ENCODE measurements around the gene SGIP1.

Gene SGIP1

DNA sequence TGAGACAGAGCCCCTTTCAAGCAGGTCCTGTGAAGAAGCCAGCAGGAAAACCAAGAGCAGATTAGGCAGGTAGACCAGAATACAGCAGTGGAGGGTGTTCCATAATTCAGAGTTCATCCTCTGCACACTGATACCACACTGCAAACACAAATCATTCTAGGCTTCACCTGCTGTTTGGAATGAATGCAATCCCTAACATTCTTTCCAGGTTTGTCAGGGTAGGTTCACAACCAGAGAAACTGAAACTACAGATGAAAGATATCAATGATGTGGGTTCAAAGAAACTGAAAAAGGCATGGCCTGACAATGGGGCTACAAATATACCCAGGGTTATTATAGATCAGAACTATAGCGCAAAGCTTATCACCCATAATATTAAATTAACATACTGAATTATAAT, 8.9 kb upstream of the SGIP1 start:
- FAIRE-seq: no peak

DNA sequence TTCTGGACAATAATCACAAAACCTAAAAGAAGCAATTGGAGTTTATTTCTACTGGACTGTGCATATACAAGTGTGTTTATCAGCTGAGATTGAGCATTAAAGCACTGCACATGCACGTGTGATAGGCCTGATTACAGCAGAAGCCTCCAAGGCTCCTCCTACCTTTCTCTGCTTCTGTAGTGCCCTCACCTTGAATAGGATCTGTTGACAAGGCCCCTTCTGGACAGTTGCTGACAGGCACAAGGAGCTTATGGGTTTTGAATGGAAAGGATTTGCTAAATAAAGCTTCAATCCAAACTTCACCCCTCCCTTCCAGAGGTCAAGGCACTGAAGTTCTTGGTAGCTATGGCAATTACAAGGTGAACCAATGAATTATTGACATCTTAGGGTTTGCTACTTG, 7.9 kb upstream of the SGIP1 start:
- FAIRE-seq: no peak

DNA sequence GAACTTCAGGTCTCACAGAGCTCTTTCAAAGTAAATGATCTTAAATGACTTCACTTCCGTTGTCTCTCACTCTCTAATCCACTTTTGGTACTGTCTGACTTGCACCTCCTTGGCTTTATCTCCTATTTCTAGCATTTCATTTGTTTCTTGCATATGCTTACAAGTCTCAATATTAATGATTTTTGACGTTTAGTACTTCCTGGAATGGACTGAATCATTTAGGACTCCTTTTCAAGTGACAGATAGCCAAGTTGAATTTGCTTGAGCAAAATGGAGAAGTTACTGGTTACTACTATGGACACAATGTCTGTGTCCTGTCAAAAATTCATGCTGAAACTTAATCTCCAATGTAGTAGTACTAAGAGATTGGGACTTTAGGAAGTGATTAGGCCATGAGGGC, 7.0 kb upstream of the SGIP1 start:
- no peak for FAIRE-seq

DNA sequence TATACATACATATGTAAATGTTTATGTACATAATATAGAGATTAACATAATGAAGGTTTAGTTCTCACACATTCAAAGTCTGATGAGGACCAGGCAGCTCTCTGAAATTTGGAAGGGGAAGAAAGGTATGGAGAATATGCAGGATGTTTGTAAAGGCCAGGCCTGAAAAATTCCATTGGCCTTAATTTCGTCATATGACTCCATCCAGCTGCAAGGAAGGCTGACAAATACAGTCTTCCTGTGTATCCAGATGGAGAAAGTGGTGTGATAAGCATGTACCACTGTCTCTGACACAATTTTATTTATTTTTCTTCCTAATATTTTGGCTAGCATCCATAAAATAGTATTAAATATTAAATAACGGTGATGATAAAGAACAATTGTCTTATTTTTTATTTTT, 6.3 kb upstream of the SGIP1 start:
- no peak for FAIRE-seq

- no peak for FAIRE-seq
These were observed 5.4 kb upstream of the SGIP1 start for GRCh38 chr1:66528580-66528979.

GRCh38 chr1:66532214-66532613, 1.7 kb upstream of the SGIP1 start:
- FAIRE-seq: no peak

DNA sequence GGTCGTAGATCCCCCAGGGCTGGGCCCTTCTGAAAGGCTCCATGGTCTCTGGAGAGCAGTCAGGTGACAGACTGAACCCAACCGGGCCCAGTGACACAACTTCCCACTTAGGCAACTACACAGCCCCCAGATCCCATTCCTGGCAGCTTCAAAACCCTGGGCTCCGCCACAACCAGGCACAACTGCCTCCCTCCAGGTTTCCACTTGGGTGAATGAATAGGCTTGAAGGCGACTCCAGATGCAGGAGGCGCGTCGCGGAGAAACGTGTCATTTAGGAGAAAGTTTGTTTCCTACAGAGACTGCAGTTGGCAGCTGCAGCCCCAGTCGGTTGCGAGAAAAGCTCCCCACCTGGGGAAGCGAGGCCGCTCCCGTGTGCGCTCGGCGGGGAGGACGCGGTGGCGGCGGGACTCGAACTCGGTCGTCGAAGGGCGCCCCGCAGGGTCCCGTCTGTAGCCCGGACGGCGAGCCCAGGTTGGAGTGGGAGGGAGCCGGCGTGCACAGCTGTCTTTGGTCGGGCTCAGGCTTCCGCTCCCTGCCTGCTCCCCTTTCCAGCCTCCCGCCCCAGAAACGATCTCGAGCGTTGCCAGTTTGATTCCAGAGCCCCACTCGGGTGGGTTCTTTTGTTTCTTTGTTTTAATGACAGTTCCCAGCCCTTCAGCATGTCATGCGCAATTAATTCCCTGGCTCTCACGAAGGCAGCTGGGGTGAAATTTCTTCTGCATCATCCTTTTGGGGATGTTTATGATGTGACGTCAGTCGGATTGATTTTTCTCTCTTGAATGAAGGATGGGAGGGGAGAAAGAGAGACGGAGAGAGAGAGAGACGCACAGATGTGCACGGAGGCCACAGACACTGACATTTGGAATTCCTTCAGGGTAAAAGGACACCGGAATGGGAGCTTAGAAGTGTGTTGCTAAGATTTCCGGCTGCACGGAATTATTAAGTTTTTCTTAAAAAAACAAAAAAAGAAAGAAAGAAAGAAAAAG, 862 bp upstream of the SGIP1 start:
- FAIRE-seq: no peak

DNA sequence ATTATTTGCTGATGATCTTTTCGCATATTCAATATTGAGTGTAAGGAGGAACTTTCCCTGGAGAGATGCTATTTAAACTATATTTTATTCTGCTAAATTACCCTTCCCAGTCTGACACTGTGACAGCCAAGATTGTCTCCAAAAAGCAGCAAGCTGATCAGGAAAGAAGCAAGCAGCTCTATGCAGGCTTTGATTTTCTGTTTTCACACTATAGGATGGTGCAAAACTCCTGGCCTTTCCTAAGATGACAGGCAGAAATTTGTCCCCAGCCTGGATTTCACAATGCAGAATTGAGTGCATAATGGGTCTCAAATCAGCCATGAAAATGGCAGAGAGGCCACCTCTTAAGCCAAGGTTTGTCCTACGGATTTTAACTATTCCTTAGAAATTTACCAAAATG, 1.1 kb downstream of the SGIP1 start:
- FAIRE-seq: no peak

- FAIRE-seq: no peak
These were observed 1.9 kb downstream of the SGIP1 start for GRCh38 chr1:66535853-66536252.

DNA sequence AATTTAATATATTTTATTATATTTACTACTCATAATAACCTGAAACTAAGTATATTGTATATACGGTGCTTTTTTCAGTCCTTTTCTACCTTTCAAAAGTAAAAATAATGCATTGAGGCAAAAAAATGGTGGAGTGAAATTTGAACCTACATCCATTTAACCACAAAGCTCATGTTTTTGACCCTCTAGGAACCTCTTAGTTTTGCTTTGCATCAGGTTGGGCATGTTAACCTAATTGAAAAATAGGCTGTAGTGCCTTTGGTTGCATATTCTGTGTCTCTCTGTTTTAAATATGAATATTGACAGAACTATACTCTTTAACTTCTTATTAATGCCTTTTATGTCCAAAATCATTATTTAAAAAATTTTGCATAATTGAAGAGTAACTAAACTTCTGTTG, 3.8 kb downstream of the SGIP1 start:
- FAIRE-seq: no peak

- no peak for FAIRE-seq
These were observed 5.5 kb downstream of the SGIP1 start for GRCh38 chr1:66539491-66539890.

GRCh38 chr1:66540434-66541032, 6.6 kb downstream of the SGIP1 start:
- FAIRE-seq: no peak

- FAIRE-seq: no peak
These were observed 8.4 kb downstream of the SGIP1 start for GRCh38 chr1:66542314-66542713.

DNA sequence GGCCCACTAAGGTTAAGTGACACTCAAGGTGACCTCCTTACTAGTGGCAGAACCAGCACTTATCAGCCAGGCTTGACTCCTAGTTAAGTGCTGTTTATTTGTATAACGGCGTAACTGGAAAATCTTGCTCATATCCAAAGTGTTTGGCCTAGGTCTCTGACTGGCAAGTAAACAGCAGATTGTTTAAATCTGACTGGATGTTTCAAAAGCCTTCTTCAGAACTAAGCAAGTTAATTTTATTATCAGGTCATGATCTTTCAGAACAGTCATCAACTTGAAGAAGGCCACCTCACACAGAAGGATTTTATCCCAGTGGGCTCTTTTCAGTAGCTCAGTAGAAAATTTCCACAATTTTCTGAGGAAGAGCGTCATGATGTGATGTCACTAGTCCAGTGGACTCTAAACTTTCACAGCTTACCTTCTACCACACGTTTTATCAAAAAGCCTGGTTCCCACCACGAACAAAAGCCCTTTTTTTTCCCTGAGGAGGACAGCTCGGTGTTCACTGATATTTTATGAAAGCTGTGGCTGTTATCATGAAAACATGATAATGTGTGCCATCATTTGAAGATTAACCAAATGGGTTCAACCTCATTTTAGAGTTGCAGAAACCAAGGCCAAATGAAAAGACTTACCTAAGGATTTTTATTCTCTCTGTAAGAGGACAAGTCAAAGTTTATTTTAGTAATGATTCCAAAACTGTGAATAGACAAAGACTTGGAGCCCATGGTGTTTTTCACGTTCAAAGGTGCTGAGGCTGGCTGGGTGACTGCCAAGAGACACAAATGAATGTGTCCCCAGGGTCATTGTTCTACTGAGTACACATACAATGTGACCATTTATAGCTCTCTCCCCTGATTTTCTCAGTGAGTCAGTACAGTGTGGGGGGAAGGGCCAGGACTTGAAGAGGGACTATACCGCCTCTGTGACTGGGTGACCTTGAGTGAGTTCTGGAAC, 9.1 kb downstream of the SGIP1 start:
- FAIRE-seq: peak; percentile 66

- no peak for FAIRE-seq
These were observed 12.3 kb downstream of the SGIP1 start for GRCh38 chr1:66546047-66546810.

GRCh38 chr1:66549017-66549416, 15.1 kb downstream of the SGIP1 start:
- no peak for FAIRE-seq

DNA sequence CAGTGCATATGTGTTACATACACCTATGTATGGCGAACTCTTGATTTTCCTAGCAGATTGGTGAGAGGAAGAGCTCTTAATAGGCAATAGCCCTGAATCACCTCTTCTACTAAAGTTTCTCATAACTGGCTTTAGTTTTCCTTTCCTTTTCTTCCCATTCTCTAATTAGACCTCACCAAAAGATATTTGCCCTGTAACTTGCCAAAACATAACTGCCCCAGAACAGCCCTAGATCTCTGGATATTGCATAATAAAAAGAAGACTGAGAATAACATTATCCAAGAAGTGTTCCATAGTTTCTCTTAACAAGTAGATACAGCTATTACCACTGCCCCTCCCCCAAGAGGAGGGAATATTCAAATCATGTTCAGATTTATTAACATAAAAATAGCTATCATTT, 16.3 kb downstream of the SGIP1 start:
- no peak for FAIRE-seq

- FAIRE-seq: no peak
These were observed 18.3 kb downstream of the SGIP1 start for GRCh38 chr1:66552287-66552686.

- FAIRE-seq: no peak
These were observed 18.9 kb downstream of the SGIP1 start for GRCh38 chr1:66552829-66553228.

DNA sequence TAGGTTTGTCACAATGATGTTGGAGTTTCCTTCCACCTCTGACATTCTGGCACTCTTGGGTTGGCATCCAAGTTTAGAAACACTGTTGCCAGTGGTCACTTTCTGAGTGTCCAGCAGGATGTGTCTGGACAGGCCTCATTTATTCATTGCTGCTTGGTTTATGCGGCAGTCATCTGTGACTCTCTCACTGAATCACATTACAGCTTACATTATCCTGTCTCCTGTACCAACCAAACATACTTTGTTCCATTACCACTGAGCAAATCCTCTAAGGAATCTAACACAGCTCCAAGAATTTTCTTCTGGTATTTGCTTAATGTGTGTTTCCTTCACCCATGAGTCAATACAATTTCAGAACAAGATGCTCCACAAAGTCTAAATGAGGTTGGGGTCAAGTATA, 19.9 kb downstream of the SGIP1 start:
- no peak for FAIRE-seq

GRCh38 chr1:66556161-66556611, 22.2 kb downstream of the SGIP1 start:
- no peak for FAIRE-seq

DNA sequence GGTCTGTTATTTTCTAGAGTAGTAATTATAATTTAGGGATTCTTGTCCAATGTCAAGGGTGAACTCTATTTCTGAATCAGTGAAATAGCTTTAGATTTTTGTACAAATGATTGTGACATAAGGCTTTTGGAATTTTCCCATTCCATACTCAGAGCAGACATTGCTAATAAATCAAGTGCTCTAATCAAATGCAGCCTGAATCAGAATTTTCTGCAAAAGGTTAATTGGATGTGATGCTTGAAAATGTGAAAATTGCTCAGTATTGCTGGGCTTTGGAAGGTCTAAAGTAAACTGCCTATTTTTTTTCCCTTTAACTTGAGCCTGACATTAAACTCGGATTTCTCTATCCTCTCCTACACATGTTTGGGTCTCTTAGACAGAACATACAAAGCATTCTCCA, 23.2 kb downstream of the SGIP1 start:
- FAIRE-seq: no peak
